ENCODE measurements around the gene C6orf118.
A peak's percentile ranks its signal among the peaks of the same experiment; 100 is the strongest.

Gene C6orf118

GRCh38 chr6:165244524-165245247, 64.7 kb downstream of the C6orf118 start:
- peak in 1 of 2 donors; percentile 4 for DNase-seq

- no peak for DNase-seq
Observed at GRCh38 chr6:165243801-165244200, 65.6 kb downstream of the C6orf118 start.

GRCh38 chr6:165236326-165236725, 73.1 kb downstream of the C6orf118 start:
- DNase-seq, result no peak

GRCh38 chr6:165232731-165233488, 76.5 kb downstream of the C6orf118 start:
- DNase-seq, result no peak

GRCh38 chr6:165231581-165232561, 77.5 kb downstream of the C6orf118 start:
- peak; percentile 59 to 79 for DNase-seq

GRCh38 chr6:165231177-165231576, 78.2 kb downstream of the C6orf118 start:
- no peak for DNase-seq

Data from hippocampal formation (tissue), 2 donors.